Tibial nerve (tissue), 4 donors: Measurements from ENCODE around the gene CDCA3. TPM values are rescaled to one million over a fixed set of nuclear protein-coding genes. Genes with fewer than 3 reads are reported as not detected.
"Not testable (repeated sequence)": the region's sequence is repeated elsewhere in the genome, so short reads cannot be mapped to it uniquely, and the experiment has no call there.

ENCODE experiments used
- DNase-seq, 2 donors: peaks; one replicate each; pipeline ENCODE4 v3.0.0-alpha.2; 2019; ENCODE audit warnings: low spot score in 2 of 2
- H3K27ac ChIP-seq, 4 donors: fragments of 200-600 bp; sonication (generic) in 3 of 4; one replicate each; pipeline ENCODE4 v1.5.1; 2017 to 2019; ENCODE audit warnings: mild to moderate bottlenecking in 1 of 4
- H3K27me3 ChIP-seq, 2 donors: fragments of 200-600 bp; sonication (generic) in 1 of 2; one replicate each; pipeline versions ENCODE4 v1.5.1 to v1.6.0; 2017 to 2019
- H3K36me3 ChIP-seq, 3 donors: fragments of 200-600 bp; sonication (generic); one replicate each; pipeline ENCODE4 v1.5.1; 2018 to 2019
- H3K4me1 ChIP-seq, 4 donors: fragments of 200-600 bp; sonication (generic) in 3 of 4; one replicate each; pipeline ENCODE4 v1.5.1; 2017 to 2019
- H3K4me3 ChIP-seq, 4 donors: fragments of 200-600 bp; sonication (generic) in 3 of 4; one replicate each; pipeline ENCODE4 v1.5.1; 2017 to 2019; ENCODE audit warnings: mild to moderate bottlenecking in 1 of 4, moderate library complexity in 1 of 4
- H3K9me3 ChIP-seq, 4 donors: fragments of 200-600 bp; sonication (generic) in 3 of 4; one replicate each; pipeline ENCODE4 v1.5.1; 2017 to 2019
- EP300 ChIP-seq, 2 donors: sonication (generic); formaldehyde crosslinking; IDR thresholded peaks; one replicate each; pipeline ENCODE4 v1.6.1; 2017; ENCODE audit warnings: antibody characterized with exemption in 2 of 2, mild to moderate bottlenecking in 1 of 2
- POLR2A ChIP-seq, 2 donors: fragments of 450-650 bp; IDR thresholded peaks; one replicate each; pipeline ENCODE4 v1.6.1; 2017; ENCODE audit warnings: antibody characterized with exemption in 2 of 2, mild to moderate bottlenecking in 2 of 2, moderate library complexity in 2 of 2
- WGBS, 2 donors: methylation state at CpG; one replicate each; pipeline ENCODE4 v1.1.5; 2018; 5-methylcytosine and 5-hydroxymethylcytosine counted together
- total RNA-seq, 4 donors: library from RNA; depleted of rRNA; stranded (reverse); fragments of >200 nt; gene quantifications; one replicate each; pipeline ENCODE4 v1.1.0, GENCODE V29; 2016
- TF ChIP-seq, protein P1 (sequence below), 5 experiments: fragments of 200-600 bp in 3 of 5; fragments of 450-650 bp in 2 of 5; sonication (generic) in 3 of 5; IDR thresholded peaks; one replicate each; pipeline ENCODE4 v1.5.1; 2016 to 2019; ENCODE audit warnings: antibody characterized with exemption in 5 of 5, mild to moderate bottlenecking in 3 of 5, moderate library complexity in 2 of 5

Gene CDCA3
- total RNA-seq, 4 donors from 2014 or later = 0.21 to 19.4 (median 3.6) TPM

DNA sequence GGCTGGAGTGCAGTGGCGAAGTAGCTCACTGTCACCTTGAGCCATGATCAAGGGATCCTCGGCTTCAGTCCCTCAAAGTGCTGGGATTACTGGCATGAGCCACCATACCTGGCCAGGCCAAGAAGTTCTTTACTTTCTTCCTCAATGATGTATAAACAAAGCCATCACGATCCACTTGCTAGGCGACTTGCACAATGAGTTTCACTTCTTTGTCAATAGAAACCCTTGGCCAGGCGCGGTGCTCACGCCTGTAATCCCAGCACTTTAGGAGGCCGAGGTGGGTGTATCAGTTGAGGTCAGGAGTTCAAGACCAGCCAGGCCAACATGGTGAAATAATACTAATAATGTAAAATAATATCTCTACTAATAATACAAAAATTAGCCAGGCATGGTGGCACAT, 36.4 kb upstream of the CDCA3 start:
- H3K36me3 ChIP-seq = peaks cover 0 to 27% (median 0%) of the 10 kb centered on the region in 3 donors
- no peak overlapping the region for H3K27ac ChIP-seq
- H3K4me1 ChIP-seq = peaks cover 0 to 15% (median 5%) of the 10 kb centered on the region in 4 donors
- H3K4me3 ChIP-seq = no peak overlapping the region
- DNase-seq = no peak
- TF ChIP-seq, protein P1, sequence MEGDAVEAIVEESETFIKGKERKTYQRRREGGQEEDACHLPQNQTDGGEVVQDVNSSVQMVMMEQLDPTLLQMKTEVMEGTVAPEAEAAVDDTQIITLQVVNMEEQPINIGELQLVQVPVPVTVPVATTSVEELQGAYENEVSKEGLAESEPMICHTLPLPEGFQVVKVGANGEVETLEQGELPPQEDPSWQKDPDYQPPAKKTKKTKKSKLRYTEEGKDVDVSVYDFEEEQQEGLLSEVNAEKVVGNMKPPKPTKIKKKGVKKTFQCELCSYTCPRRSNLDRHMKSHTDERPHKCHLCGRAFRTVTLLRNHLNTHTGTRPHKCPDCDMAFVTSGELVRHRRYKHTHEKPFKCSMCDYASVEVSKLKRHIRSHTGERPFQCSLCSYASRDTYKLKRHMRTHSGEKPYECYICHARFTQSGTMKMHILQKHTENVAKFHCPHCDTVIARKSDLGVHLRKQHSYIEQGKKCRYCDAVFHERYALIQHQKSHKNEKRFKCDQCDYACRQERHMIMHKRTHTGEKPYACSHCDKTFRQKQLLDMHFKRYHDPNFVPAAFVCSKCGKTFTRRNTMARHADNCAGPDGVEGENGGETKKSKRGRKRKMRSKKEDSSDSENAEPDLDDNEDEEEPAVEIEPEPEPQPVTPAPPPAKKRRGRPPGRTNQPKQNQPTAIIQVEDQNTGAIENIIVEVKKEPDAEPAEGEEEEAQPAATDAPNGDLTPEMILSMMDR (IDR thresholded peaks at IDR 0.05) = no peak
- TF ChIP-seq EP300 (IDR thresholded peaks at IDR 0.05) (no peak), POLR2A (IDR thresholded peaks at IDR 0.05) (no peak)
- H3K9me3 ChIP-seq = no peaks in the 10 kb centered on the region
- no peaks in the 10 kb centered on the region for H3K27me3 ChIP-seq
- WGBS, 2 donors = 80 to 85% methylated on average over 8 of the region's 8 CpGs

DNA sequence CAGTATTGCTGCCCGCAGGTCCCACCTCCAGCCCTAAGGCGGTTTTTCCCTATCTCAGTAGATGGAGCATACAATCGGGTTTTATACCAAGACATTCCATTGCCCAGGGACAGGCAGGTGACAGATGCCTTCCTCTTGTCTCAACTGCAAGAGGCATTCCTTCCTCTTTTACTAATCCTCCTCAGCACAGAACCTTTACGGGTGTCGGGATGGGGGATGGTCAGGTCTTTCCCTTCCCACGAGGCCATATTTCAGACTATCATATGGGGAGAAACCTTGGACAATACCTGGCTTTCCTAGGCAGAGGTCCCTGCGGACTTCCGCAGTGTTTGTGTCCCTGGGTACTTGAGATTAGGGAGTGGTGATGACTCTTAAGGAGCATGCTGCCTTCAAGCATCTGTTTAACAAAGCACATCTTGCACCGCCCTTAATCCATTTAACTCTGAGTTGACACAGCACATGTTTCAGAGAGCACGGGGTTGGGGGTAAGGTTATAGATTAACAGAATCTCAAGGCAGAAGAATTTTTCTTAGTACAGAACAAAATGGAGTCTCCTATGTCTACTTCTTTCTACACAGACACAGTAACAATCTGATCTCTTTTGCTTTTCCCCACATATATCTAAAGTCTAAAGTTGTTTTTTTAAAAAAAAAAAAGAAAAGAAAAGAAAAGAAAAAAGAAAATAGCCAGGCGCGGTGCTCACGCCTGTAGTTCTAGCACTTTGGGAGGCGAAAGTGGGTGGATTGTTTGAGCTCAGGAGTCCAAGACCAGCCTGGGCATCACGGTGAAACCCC, 35.3 kb upstream of the CDCA3 start:
- H3K9me3 ChIP-seq, H3K4me1 ChIP-seq, H3K27me3 ChIP-seq, H3K27ac ChIP-seq, H3K4me3 ChIP-seq, DNase-seq: not testable (repeated sequence)
- peaks cover 0 to 27% (median 0%) of the 10 kb centered on the region in 3 donors for H3K36me3 ChIP-seq
- 65 to 74% methylated on average over 10 to 13 of the region's 15 CpGs for WGBS, 2 donors

DNA sequence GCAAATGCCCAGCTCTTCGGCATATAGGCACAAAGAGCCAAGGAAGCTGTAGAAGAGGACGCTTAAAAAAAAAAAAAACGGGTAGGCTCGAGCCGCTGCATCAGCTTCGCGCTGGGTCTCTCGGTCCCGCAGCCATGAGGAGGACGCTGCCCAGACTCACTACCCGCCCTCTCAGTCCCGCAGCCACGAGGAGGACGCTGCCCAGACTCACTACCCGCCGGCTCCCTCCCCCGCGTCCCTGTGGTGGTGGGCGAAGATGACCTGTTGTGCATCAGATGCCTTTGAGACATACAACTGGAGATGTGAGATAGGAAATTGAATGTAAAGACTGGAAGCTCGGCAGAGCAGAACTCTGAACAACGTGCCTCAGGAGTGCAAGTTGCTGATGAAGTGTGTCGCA, 33.5 kb upstream of the CDCA3 start:
- H3K27me3 ChIP-seq = no peaks in the 10 kb centered on the region
- H3K9me3 ChIP-seq = no peaks in the 10 kb centered on the region
- peak overlapping the region in 1 of 4 donors; percentile 10 for H3K27ac ChIP-seq
- H3K4me1 ChIP-seq = no peaks in the 10 kb centered on the region
- 62 to 67% methylated on average over 22 of the region's 22 CpGs for WGBS, 2 donors
- peaks cover 0 to 27% (median 0%) of the 10 kb centered on the region in 3 donors for H3K36me3 ChIP-seq
- no peak for TF ChIP-seq EP300 (IDR thresholded peaks at IDR 0.05)
- no peak for TF ChIP-seq POLR2A (IDR thresholded peaks at IDR 0.05)
- TF ChIP-seq, protein P1 (IDR thresholded peaks at IDR 0.05) = no peak
- H3K4me3 ChIP-seq = no peak overlapping the region
- no peak for DNase-seq

- 92 to 95% methylated on average over 9 to 11 of the region's 11 CpGs for WGBS, 2 donors
- Histone ChIP-seq H3K27ac (no peak overlapping the region), H3K9me3 (no peaks in the 10 kb centered on the region), H3K36me3 (peaks cover 0 to 27% (median 0%) of the 10 kb centered on the region in 3 donors), H3K4me1 (no peaks in the 10 kb centered on the region), H3K4me3 (no peak overlapping the region), H3K27me3 (no peaks in the 10 kb centered on the region)
- no peak for DNase-seq
- TF ChIP-seq, protein P1 (IDR thresholded peaks at IDR 0.05) = no peak
- TF ChIP-seq POLR2A (IDR thresholded peaks at IDR 0.05) = no peak
Measured at GRCh38 chr12:6883683-6884082, 32.6 kb upstream of the CDCA3 start.

DNA sequence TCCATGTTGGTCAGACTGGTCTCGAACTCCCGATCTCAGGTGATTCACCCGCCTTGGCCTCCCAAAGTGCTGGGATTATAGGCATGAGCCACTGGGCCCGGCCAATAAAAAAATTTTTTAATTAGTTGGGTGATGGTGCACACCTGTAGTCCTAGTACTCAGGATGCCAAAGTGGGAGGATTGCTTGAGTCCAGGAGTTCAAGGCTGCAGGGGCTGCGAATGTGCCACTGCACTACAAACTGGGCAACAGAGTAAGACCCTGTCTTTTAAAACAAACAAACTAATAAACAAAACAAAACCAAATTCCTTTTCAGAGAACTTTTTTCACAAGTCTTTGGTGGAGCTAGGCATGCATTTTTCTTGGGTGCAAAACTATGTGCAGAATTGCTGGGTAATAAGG, 32.2 kb upstream of the CDCA3 start:
- no peaks in the 10 kb centered on the region for H3K9me3 ChIP-seq
- no peak for DNase-seq
- 96 to 98% methylated on average over 5 of the region's 5 CpGs for WGBS, 2 donors
- H3K27ac ChIP-seq = no peak overlapping the region
- TF ChIP-seq POLR2A (IDR thresholded peaks at IDR 0.05) = no peak
- no peak for TF ChIP-seq EP300 (IDR thresholded peaks at IDR 0.05)
- TF ChIP-seq, protein P1 (IDR thresholded peaks at IDR 0.05) = no peak
- H3K36me3 ChIP-seq = peaks cover 0 to 27% (median 0%) of the 10 kb centered on the region in 3 donors
- no peaks in the 10 kb centered on the region for H3K4me1 ChIP-seq
- no peaks in the 10 kb centered on the region for H3K27me3 ChIP-seq
- H3K4me3 ChIP-seq = no peak overlapping the region

DNA sequence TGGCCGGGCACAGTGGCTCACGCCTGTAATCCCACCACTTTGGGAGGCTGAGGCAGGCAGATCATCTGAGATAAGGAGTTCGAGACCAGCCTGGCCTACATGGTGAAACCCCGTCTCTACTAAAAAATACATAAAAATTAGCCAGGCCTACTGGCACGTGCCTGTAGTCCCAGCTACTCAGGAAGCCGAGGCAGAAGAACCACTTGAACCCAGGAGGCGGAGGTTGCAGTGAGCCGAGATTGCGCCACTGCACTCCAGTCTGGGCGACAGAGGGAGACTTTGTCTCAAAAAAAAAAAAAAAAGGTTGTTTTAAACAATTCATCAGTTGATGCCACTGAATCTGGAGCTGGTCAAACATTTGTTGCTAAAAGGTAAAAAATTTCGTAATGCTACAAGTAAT, 28.7 kb upstream of the CDCA3 start:
- H3K9me3 ChIP-seq, H3K4me3 ChIP-seq, H3K27ac ChIP-seq, DNase-seq, H3K27me3 ChIP-seq, H3K4me1 ChIP-seq: not testable (repeated sequence)
- peaks cover 0 to 17% (median 0%) of the 10 kb centered on the region in 3 donors for H3K36me3 ChIP-seq
- WGBS, 2 donors = 79 to 80% methylated on average over 11 of the region's 11 CpGs

- H3K27me3 ChIP-seq, H3K9me3 ChIP-seq, DNase-seq: not testable (repeated sequence)
- H3K27ac ChIP-seq = peak overlapping the region in 3 of 4 donors; percentile 90 to 93 (median 92)
- 36 to 41% methylated on average over 9 of the region's 9 CpGs for WGBS, 2 donors
- peaks cover 0 to 20% (median 0%) of the 10 kb centered on the region in 3 donors for H3K36me3 ChIP-seq
- H3K4me1 ChIP-seq = peaks cover 0 to 46% (median 24%) of the 10 kb centered on the region in 4 donors
- peak overlapping the region; percentile 65 to 94 (median 82) for H3K4me3 ChIP-seq
Measured at GRCh38 chr12:6874015-6874368, 22.9 kb upstream of the CDCA3 start.
